OCI-LY3 (cell line): ENCODE data around the gene ZCCHC14.

Source experiments
- EZH2phosphoT487 ChIP-seq: fragments of 200-600 bp; shearing (Covaris generic); IDR thresholded peaks from 2 replicates; pipeline ENCODE4 v1.6.1; 2018; ENCODE audit warnings: antibody characterized with exemption, mixed run types, low read depth
- TF ChIP-seq, protein P1 (sequence below): fragments of 200-600, 300-600 bp; sonication (generic); IDR thresholded peaks from 2 replicates; pipeline ENCODE4 v1.5.1; 2014; ENCODE audit warnings: antibody characterized with exemption, low read length, low read depth

DNA sequence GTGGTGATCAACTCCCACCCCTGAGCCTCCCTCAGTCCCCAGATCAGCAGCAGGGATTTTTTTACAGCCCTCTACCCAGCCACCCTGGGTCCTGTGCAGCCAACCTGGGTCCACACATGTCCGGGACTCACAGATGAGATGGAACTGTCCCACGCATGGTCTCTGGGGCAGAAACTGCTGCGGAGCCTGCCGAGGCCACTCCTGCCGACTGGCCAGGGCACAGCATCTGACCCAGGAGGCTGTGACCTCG, 48.0 kb upstream of the ZCCHC14 start:
- TF ChIP-seq, protein P1, sequence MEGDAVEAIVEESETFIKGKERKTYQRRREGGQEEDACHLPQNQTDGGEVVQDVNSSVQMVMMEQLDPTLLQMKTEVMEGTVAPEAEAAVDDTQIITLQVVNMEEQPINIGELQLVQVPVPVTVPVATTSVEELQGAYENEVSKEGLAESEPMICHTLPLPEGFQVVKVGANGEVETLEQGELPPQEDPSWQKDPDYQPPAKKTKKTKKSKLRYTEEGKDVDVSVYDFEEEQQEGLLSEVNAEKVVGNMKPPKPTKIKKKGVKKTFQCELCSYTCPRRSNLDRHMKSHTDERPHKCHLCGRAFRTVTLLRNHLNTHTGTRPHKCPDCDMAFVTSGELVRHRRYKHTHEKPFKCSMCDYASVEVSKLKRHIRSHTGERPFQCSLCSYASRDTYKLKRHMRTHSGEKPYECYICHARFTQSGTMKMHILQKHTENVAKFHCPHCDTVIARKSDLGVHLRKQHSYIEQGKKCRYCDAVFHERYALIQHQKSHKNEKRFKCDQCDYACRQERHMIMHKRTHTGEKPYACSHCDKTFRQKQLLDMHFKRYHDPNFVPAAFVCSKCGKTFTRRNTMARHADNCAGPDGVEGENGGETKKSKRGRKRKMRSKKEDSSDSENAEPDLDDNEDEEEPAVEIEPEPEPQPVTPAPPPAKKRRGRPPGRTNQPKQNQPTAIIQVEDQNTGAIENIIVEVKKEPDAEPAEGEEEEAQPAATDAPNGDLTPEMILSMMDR = no peak
- no peak for TF ChIP-seq EZH2phosphoT487
